GM12878 (cell line): ENCODE measurements around the gene NMT1. TPM values are rescaled to one million over a fixed set of nuclear protein-coding genes. Genes with fewer than 3 reads are reported as not detected.

Experiments
- BCL3 ChIP-seq: IDR thresholded peaks from 2 replicates; pipeline ENCODE4 v1.6.1; 2011; ENCODE audit warnings: borderline replicate concordance, low read depth, mild to moderate bottlenecking, moderate library complexity, low read length; ENCODE audit not compliant: insufficient read depth, poor library complexity, severe bottlenecking
- CBX5 ChIP-seq: sonication (generic); IDR thresholded peaks from 2 replicates; pipeline ENCODE4 v1.6.1; 2016; ENCODE audit warnings: low read depth, moderate library complexity, mild to moderate bottlenecking, inconsistent platforms
- CEBPB ChIP-seq, 2 experiments: fragments of 150-350 bp in 1 of 2; IDR thresholded peaks; 2 replicates each; pipeline ENCODE4 v1.6.1; 2012 to 2014; ENCODE audit warnings: low read depth in 2 of 2, low read length in 2 of 2, borderline replicate concordance in 1 of 2, inconsistent platforms in 1 of 2
- CHD1 ChIP-seq: IDR thresholded peaks from 2 replicates; pipeline ENCODE4 v1.6.1; 2012; ENCODE audit warnings: low read depth, low read length, improper control_type of control experiment
- CREM ChIP-seq: IDR thresholded peaks from 2 replicates; pipeline ENCODE4 v1.6.1; 2014; ENCODE audit warnings: antibody characterized with exemption, low read depth
- ETV6 ChIP-seq, 2 experiments: fragments of 450-650 bp in 1 of 2; IDR thresholded peaks in 1 of 2; conservative IDR thresholded peaks in 1 of 2; 2 replicates each; pipeline ENCODE4 v1.6.1; 2014; ENCODE audit warnings: antibody characterized with exemption in 1 of 2, borderline replicate concordance in 1 of 2, low read depth in 1 of 2, mild to moderate bottlenecking in 1 of 2, moderate library complexity in 1 of 2
- EZH2 ChIP-seq: IDR thresholded peaks from 2 replicates; pipeline ENCODE4 v1.6.1; 2012; ENCODE audit warnings: low read depth, mild to moderate bottlenecking, control low read depth, inconsistent platforms, low read length, borderline replicate concordance; ENCODE audit not compliant: control insufficient read depth
- GABPA ChIP-seq: IDR thresholded peaks from 2 replicates; pipeline ENCODE4 v1.6.1; 2014; ENCODE audit warnings: antibody characterized with exemption, low read depth, mild to moderate bottlenecking, inconsistent platforms
- GATAD2B ChIP-seq: fragments of 450-650 bp; conservative IDR thresholded peaks from 2 replicates; pipeline ENCODE4 v1.6.1; 2017; ENCODE audit warnings: low read depth, mild to moderate bottlenecking, moderate library complexity
- HDAC2 ChIP-seq: fragments of 200-600 bp; sonication (generic); IDR thresholded peaks from 2 replicates; pipeline ENCODE4 v1.6.1; 2017
- HDAC6 ChIP-seq: fragments of 200-600 bp; sonication (generic); IDR thresholded peaks from one replicate; pipeline ENCODE4 v1.8.0; 2017; ENCODE audit warnings: antibody characterized with exemption; ENCODE audit not compliant: unreplicated experiment
- IRF5 ChIP-seq: fragments of 450-650 bp; IDR thresholded peaks from 2 replicates; pipeline ENCODE4 v1.6.1; 2017; ENCODE audit warnings: borderline replicate concordance
- MAX ChIP-seq: IDR thresholded peaks from 2 replicates; pipeline ENCODE4 v1.6.1; 2012; ENCODE audit warnings: low read depth, low read length, improper control_type of control experiment
- MYC ChIP-seq: IDR thresholded peaks from 2 replicates; pipeline ENCODE4 v1.6.1; 2011; ENCODE audit warnings: mild to moderate bottlenecking, low read length, moderate library complexity, inconsistent platforms; ENCODE audit not compliant: insufficient read depth, insufficient replicate concordance, insufficient read length, severe bottlenecking
- NFYB ChIP-seq: IDR thresholded peaks from 2 replicates; pipeline ENCODE4 v1.6.1; 2011; ENCODE audit warnings: low read depth, mild to moderate bottlenecking, low read length, improper control_type of control experiment, moderate library complexity; ENCODE audit not compliant: insufficient read depth
- NR2F1 ChIP-seq: fragments of 450-650 bp; conservative IDR thresholded peaks from 2 replicates; pipeline ENCODE4 v1.6.1; 2017; ENCODE audit warnings: mild to moderate bottlenecking
- NRF1 ChIP-seq: conservative IDR thresholded peaks from 2 replicates; pipeline ENCODE4 v1.6.1; 2011; ENCODE audit warnings: mild to moderate bottlenecking, low read depth, low read length, improper control_type of control experiment
- RBBP5 ChIP-seq: fragments of 200-600 bp; sonication (generic); conservative IDR thresholded peaks from 2 replicates; pipeline ENCODE4 v1.6.1; 2016
- RELA ChIP-seq: fragments of 450-650 bp; IDR thresholded peaks from 2 replicates; pipeline ENCODE4 v1.8.0; 2014; ENCODE audit warnings: borderline replicate concordance; ENCODE audit not compliant: partially characterized antibody
- SMAD5 ChIP-seq: IDR thresholded peaks from 2 replicates; pipeline ENCODE4 v1.6.1; 2016; ENCODE audit warnings: antibody characterized with exemption, low read depth
- SMARCA5 ChIP-seq: fragments of 450-650 bp; IDR thresholded peaks from 2 replicates; pipeline ENCODE4 v1.6.1; 2017; ENCODE audit warnings: mild to moderate bottlenecking
- SP1 ChIP-seq: IDR thresholded peaks from one replicate; pipeline ENCODE4 v1.6.1; 2011; ENCODE audit warnings: low read depth, low read length
- SUZ12 ChIP-seq: fragments of 200-600 bp; sonication (generic); IDR thresholded peaks from one replicate; pipeline ENCODE4 v1.6.1; 2018; ENCODE audit warnings: antibody characterized with exemption, mild to moderate bottlenecking; ENCODE audit not compliant: unreplicated experiment
- TBL1XR1 ChIP-seq: IDR thresholded peaks from 2 replicates; pipeline ENCODE4 v1.6.1; 2012; ENCODE audit warnings: low read depth, low read length, improper control_type of control experiment
- TCF12 ChIP-seq: IDR thresholded peaks from 2 replicates; pipeline ENCODE4 v1.6.1; 2011; ENCODE audit warnings: low read depth, mild to moderate bottlenecking, low read length
- TCF3 ChIP-seq: IDR thresholded peaks from 2 replicates; pipeline ENCODE4 v1.6.1; 2012; ENCODE audit warnings: low read depth, mild to moderate bottlenecking, low read length, borderline replicate concordance; ENCODE audit not compliant: insufficient read depth
- USF2 ChIP-seq: IDR thresholded peaks from 2 replicates; pipeline ENCODE4 v1.6.1; 2011; ENCODE audit warnings: low read depth, low read length, improper control_type of control experiment, borderline replicate concordance
- WRNIP1 ChIP-seq: IDR thresholded peaks from 2 replicates; pipeline ENCODE4 v1.6.1; 2011; ENCODE audit warnings: low read depth, low read length, improper control_type of control experiment, borderline replicate concordance
- ZBED1 ChIP-seq: IDR thresholded peaks from 2 replicates; pipeline ENCODE4 v1.6.1; 2016; ENCODE audit warnings: borderline replicate concordance
- ZNF24 ChIP-seq: fragments of 450-650 bp; IDR thresholded peaks from 2 replicates; pipeline ENCODE4 v1.6.1; 2017; ENCODE audit warnings: antibody characterized with exemption, mild to moderate bottlenecking
- polyA plus RNA-seq, 11 experiments: library from polyadenylated mRNA; depleted of rRNA in 4 of 11; unstranded in 6 of 11; stranded (reverse) in 5 of 11; fragments of >200 nt; fragmentation: Nextera tagmentation in 4 of 11; fragmentation: Illumina TruSeq in 1 of 11; extraction: Ambion mirVana in 4 of 11; extraction: Trizol in 1 of 11; gene quantifications; 1 replicate in 1 of 11; 2 replicates in 10 of 11; pipeline versions ENCODE4 v1.2.1 to v1.2.3, GENCODE V29; 2011 to 2016; ENCODE audit warnings: inconsistent platforms in 2 of 11, missing spikeins in 2 of 11, low read depth in 1 of 11
- total RNA-seq, 4 experiments: library from RNA; depleted of rRNA in 3 of 4; stranded (reverse); fragments of >200 nt in 3 of 4; fragmentation: Illumina TruSeq in 1 of 4; extraction: Trizol in 1 of 4; gene quantifications; 2 replicates each; pipeline versions ENCODE4 v1.2.1 to v1.2.3, GENCODE V29; 2013 to 2021

Gene NMT1
- total and polyA plus RNA-seq, 10 of the 15 experiments (the other 5 are each of a cell fraction or from before 2014, with no cell fraction given): 96.7 to 395 (median 222) TPM

- no peak for TF ChIP-seq IRF5
- no peak for TF ChIP-seq CREM
- no peak for TF ChIP-seq GATAD2B
- TF ChIP-seq NFYB: no peak
- no peak for TF ChIP-seq SUZ12
- TF ChIP-seq MAX: no peak
- no peak for TF ChIP-seq RBBP5
- TF ChIP-seq GABPA: no peak
- TF ChIP-seq TBL1XR1: no peak
- TF ChIP-seq NR2F1: no peak
- no peak for TF ChIP-seq EZH2
- no peak for TF ChIP-seq BCL3
- no peak for TF ChIP-seq ETV6 (conservative IDR thresholded peaks at IDR 0.05 in 1 of 2, IDR thresholded peaks at IDR 0.05 in 1 of 2; ENCODE audit: borderline replicate concordance in 1 of 2, low read depth in 1 of 2)
- TF ChIP-seq CEBPB (IDR thresholded peaks at IDR 0.05; ENCODE audit: borderline replicate concordance in 1 of 2, low read depth in 2 of 2, low read length in 2 of 2): no peak
- no peak for TF ChIP-seq USF2
- TF ChIP-seq SP1: no peak
- no peak for TF ChIP-seq NRF1
- no peak for TF ChIP-seq WRNIP1
- no peak for TF ChIP-seq RELA
- TF ChIP-seq MYC: no peak
- TF ChIP-seq TCF12: no peak
- TF ChIP-seq HDAC6: no peak
- no peak for TF ChIP-seq ZNF24
- no peak for TF ChIP-seq CHD1
- TF ChIP-seq SMARCA5: no peak
- TF ChIP-seq HDAC2: no peak
- no peak for TF ChIP-seq SMAD5
- TF ChIP-seq ZBED1: no peak
- no peak for TF ChIP-seq TCF3
- TF ChIP-seq CBX5: no peak
These were observed 38.3 kb upstream of the NMT1 start (continued) for GRCh38 chr17:45022655-45023339.
